Measurements from ENCODE around the gene SLAMF9.

- TF ChIP-seq CTCF (IDR thresholded peaks at IDR 0.05; ENCODE audit: insufficient read depth, low read length, poor library complexity, severe bottlenecking) (no peak), EZH2phosphoT487 (conservative IDR thresholded peaks at IDR 0.05; ENCODE audit: low read length) (no peak)
Observed at GRCh38 chr1:159938905-159939677, 14.9 kb downstream of the SLAMF9 start.

Data from SU-DHL-6 (cell line).